H9 (cell line): Measurements from ENCODE around the gene ZNF804A. TPM values are rescaled to one million over a fixed set of nuclear protein-coding genes. Genes with fewer than 3 reads are reported as not detected.

Experiments
- DNase-seq: peaks from one replicate; pipeline ENCODE4 v3.0.0-alpha.2; 2017
- H2AFZ ChIP-seq: one replicate; pipeline ENCODE4 v1.6.1; 2013; ENCODE audit warnings: mild to moderate bottlenecking, low read length, control low read depth, moderate library complexity
- H2AK5ac ChIP-seq: 2 replicates; pipeline ENCODE4 v1.6.1; 2013; ENCODE audit warnings: low read length, control low read depth, mixed read lengths; ENCODE audit not compliant: insufficient read length
- H2BK120ac ChIP-seq: one replicate; pipeline ENCODE4 v1.6.1; 2013; ENCODE audit warnings: low read depth, mild to moderate bottlenecking, low read length, control low read depth, inconsistent platforms; ENCODE audit not compliant: poor library complexity, severe bottlenecking
- H2BK12ac ChIP-seq: 2 replicates; pipeline ENCODE4 v1.6.1; 2013; ENCODE audit warnings: low read length, control low read depth, mixed read lengths, low read depth; ENCODE audit not compliant: insufficient read length
- H2BK15ac ChIP-seq: 2 replicates; pipeline ENCODE4 v1.6.1; 2013; ENCODE audit warnings: low read depth, low read length, control low read depth
- H2BK20ac ChIP-seq: one replicate; pipeline ENCODE4 v1.6.1; 2013; ENCODE audit warnings: low read depth, mild to moderate bottlenecking, low read length, control low read depth, inconsistent platforms; ENCODE audit not compliant: poor library complexity, severe bottlenecking
- H2BK5ac ChIP-seq: 2 replicates; pipeline ENCODE4 v1.6.1; 2013; ENCODE audit warnings: low read length, control low read depth, mixed read lengths; ENCODE audit not compliant: insufficient read length
- H3K14ac ChIP-seq: 2 replicates; pipeline ENCODE4 v1.6.1; 2013; ENCODE audit warnings: low read length, control low read depth; ENCODE audit not compliant: insufficient read depth
- H3K18ac ChIP-seq: 2 replicates; pipeline ENCODE4 v1.6.1; 2013; ENCODE audit warnings: low read depth, mild to moderate bottlenecking, mixed read lengths, low read length, control low read depth; ENCODE audit not compliant: insufficient read length
- H3K23ac ChIP-seq: 2 replicates; pipeline ENCODE4 v1.6.1; 2013; ENCODE audit warnings: low read length, control low read depth, mixed read lengths, low read depth; ENCODE audit not compliant: insufficient read length
- H3K23me2 ChIP-seq: 2 replicates; pipeline ENCODE4 v1.6.1; 2013; ENCODE audit warnings: low read depth, mild to moderate bottlenecking, mixed read lengths, low read length, control low read depth; ENCODE audit not compliant: insufficient read length, poor library complexity, severe bottlenecking
- H3K27ac ChIP-seq: 2 replicates; pipeline ENCODE4 v1.5.1; 2013; ENCODE audit warnings: low read length, control low read depth, mixed read lengths, low read depth; ENCODE audit not compliant: insufficient read length
- H3K27me3 ChIP-seq: 2 replicates; pipeline ENCODE4 v1.6.1; 2013; ENCODE audit warnings: low read length, control low read depth, inconsistent platforms; ENCODE audit not compliant: insufficient read depth
- H3K4ac ChIP-seq: 2 replicates; pipeline ENCODE4 v1.6.1; 2013; ENCODE audit warnings: low read depth, mild to moderate bottlenecking, control low read depth, inconsistent platforms, low read length, moderate library complexity
- H3K4me1 ChIP-seq: 2 replicates; pipeline ENCODE4 v1.6.1; 2013; ENCODE audit warnings: low read length, control low read depth, inconsistent platforms; ENCODE audit not compliant: insufficient read depth
- H3K4me2 ChIP-seq: 2 replicates; pipeline ENCODE4 v1.6.1; 2013; ENCODE audit warnings: low read length, control low read depth, mixed read lengths; ENCODE audit not compliant: insufficient read length, insufficient read depth
- H3K56ac ChIP-seq: 2 replicates; pipeline ENCODE4 v1.6.1; 2013; ENCODE audit warnings: low read depth, mild to moderate bottlenecking, mixed read lengths, low read length, control low read depth; ENCODE audit not compliant: insufficient read length
- H3K79me1 ChIP-seq: 2 replicates; pipeline ENCODE4 v1.6.1; 2013; ENCODE audit warnings: low read depth, mild to moderate bottlenecking, moderate library complexity, low read length, control low read depth, inconsistent platforms; ENCODE audit not compliant: insufficient read depth, poor library complexity, severe bottlenecking
- H3K79me2 ChIP-seq: 2 replicates; pipeline ENCODE4 v1.6.1; 2013; ENCODE audit warnings: low read length, control low read depth, inconsistent platforms; ENCODE audit not compliant: insufficient read depth
- H3K9ac ChIP-seq: 2 replicates; pipeline ENCODE4 v1.6.1; 2013; ENCODE audit warnings: low read length, control low read depth, mixed read lengths; ENCODE audit not compliant: insufficient read length; ENCODE audit errors: extremely low read depth
- H3K9me3 ChIP-seq: one replicate; pipeline ENCODE4 v1.6.1; 2013; ENCODE audit warnings: low read depth, low read length, inconsistent platforms; ENCODE audit not compliant: control insufficient read depth
- H3T11ph ChIP-seq: one replicate; pipeline ENCODE4 v1.6.1; 2013; ENCODE audit warnings: mild to moderate bottlenecking, low read length, control low read depth, inconsistent platforms
- H4K20me1 ChIP-seq: one replicate; pipeline ENCODE4 v1.6.1; 2013; ENCODE audit not compliant: control insufficient read depth, insufficient read length, insufficient read depth
- H4K5ac ChIP-seq: 2 replicates; pipeline ENCODE4 v1.6.1; 2013; ENCODE audit warnings: low read depth, mild to moderate bottlenecking, mixed read lengths, low read length, control low read depth; ENCODE audit not compliant: insufficient read length
- H4K8ac ChIP-seq: replicated peaks from 2 replicates; pipeline ENCODE4 v1.6.1; 2013; ENCODE audit warnings: low read length, control low read depth, mixed read lengths, low read depth; ENCODE audit not compliant: insufficient read length
- H4K91ac ChIP-seq: 2 replicates; pipeline ENCODE4 v1.6.1; 2013; ENCODE audit warnings: low read depth, mild to moderate bottlenecking, moderate library complexity, mixed read lengths, low read length, control low read depth; ENCODE audit not compliant: insufficient read length
- H3K27ac Mint-ChIP-seq, 3 experiments: 2 replicates in 2 of 3; 3 replicates in 1 of 3; pipeline ENCODE4 v1.8.0; 2020 to 2021; ENCODE audit warnings: mixed read lengths in 3 of 3, mild to moderate bottlenecking in 1 of 3, moderate library complexity in 1 of 3
- H3K27me3 Mint-ChIP-seq: 2 replicates; pipeline ENCODE4 v1.8.0; 2021; ENCODE audit warnings: low read depth, mild to moderate bottlenecking, moderate library complexity, mixed read lengths
- H3K36me3 Mint-ChIP-seq, 3 experiments: 2 replicates in 2 of 3; 3 replicates in 1 of 3; pipeline ENCODE4 v1.8.0; 2020 to 2021; ENCODE audit warnings: low read depth in 3 of 3, mixed read lengths in 3 of 3; ENCODE audit not compliant: insufficient read depth in 1 of 3
- H3K4me1 Mint-ChIP-seq, 2 experiments: 2 replicates each; pipeline ENCODE4 v1.8.0; 2020; ENCODE audit warnings: mixed read lengths in 2 of 2
- H3K4me3 Mint-ChIP-seq, 2 experiments: 2 replicates in 1 of 2; 3 replicates in 1 of 2; pipeline ENCODE4 v1.8.0; 2020 to 2021; ENCODE audit warnings: mild to moderate bottlenecking in 2 of 2, mixed read lengths in 2 of 2, moderate library complexity in 1 of 2
- H3K9me3 Mint-ChIP-seq, 2 experiments: 2 replicates in 1 of 2; 3 replicates in 1 of 2; pipeline ENCODE4 v1.8.0; 2020; ENCODE audit warnings: mild to moderate bottlenecking in 2 of 2, mixed read lengths in 2 of 2, moderate library complexity in 1 of 2
- CTCF ChIP-seq: fragments of 200-600 bp; sonication (generic); conservative IDR thresholded peaks from 3 replicates; pipeline ENCODE4 v1.8.0; 2021; ENCODE audit warnings: antibody characterized with exemption, mild to moderate bottlenecking
- WGBS: extraction: QIAGEN DNeasy Blood & Tissue Kit; methylation state at CpG from one replicate; pipeline ENCODE4 v1.1.7; 2013; ENCODE audit warnings: missing lambda C conversion rate, low lambda C conversion rate, mixed read lengths; ENCODE audit not compliant: insufficient read length; ENCODE audit errors: extremely low coverage; 5-methylcytosine and 5-hydroxymethylcytosine counted together
- total RNA-seq: library from RNA; stranded (reverse); gene quantifications from 2 replicates; pipeline ENCODE4 v1.2.1, GENCODE V29; 2021

The ZNF804A gene
- total RNA-seq, 1 experiment from 2014 or later: not detected

- Mint-ChIP-seq H3K27me3 (no peaks in the 10 kb centered on the region), H3K27ac (peak overlapping the region in 1 of 3 experiments; percentile 56; a peak in 2 of 7 replicates), H3K36me3 (peaks cover 0 to 3% (median 2%) of the 10 kb centered on the region in 3 experiments; a peak in 2 of 7 replicates), H3K9me3 (peaks cover 0 to 3% of the 10 kb centered on the region in 2 experiments; a peak in 1 of 5 replicates), H3K4me1 (0 out of 4 replicates have a peak, but pooled peaks cover 0 to 5% of the 10 kb centered on the region in 2 experiments), H3K4me3 (no peak overlapping the region)
- Histone ChIP-seq H4K8ac (no peak overlapping the region), H2AFZ (no peak overlapping the region), H2BK5ac (no peak overlapping the region), H3K23ac (no peak overlapping the region), H3K4ac (no peak overlapping the region), H3K27ac (no peak overlapping the region), H2BK20ac (no peak overlapping the region), H3K79me2 (no peaks in the 10 kb centered on the region), H4K5ac (no peak overlapping the region), H2BK120ac (no peak overlapping the region), H3K79me1 (no peaks in the 10 kb centered on the region), H3K4me1 (no peaks in the 10 kb centered on the region), H3K23me2 (no peaks in the 10 kb centered on the region), H3T11ph (no peak overlapping the region), H2BK15ac (no peak overlapping the region), H3K18ac (no peak overlapping the region), H2AK5ac (no peak overlapping the region), H2BK12ac (no peak overlapping the region), H3K56ac (no peak overlapping the region), H3K9me3 (no peaks in the 10 kb centered on the region), H4K20me1 (no peaks in the 10 kb centered on the region), H3K4me2 (no peak overlapping the region), H3K9ac (no peak overlapping the region), H4K91ac (no peak overlapping the region), H3K14ac (no peak overlapping the region), H3K27me3 (no peaks in the 10 kb centered on the region)
- no CpG with 5 or more reads among the region's 3 CpGs for WGBS
- no peak for TF ChIP-seq CTCF
- no peak for DNase-seq
These were observed 373.3 kb downstream of the ZNF804A start for GRCh38 chr2:184971546-184972068.
